ENCODE results near the gene OR56A5. TPM values are rescaled to one million over a fixed set of nuclear protein-coding genes. Genes with fewer than 3 reads are reported as not detected.

OR56A5 gene
- not detected in 2 replicates for total RNA-seq

DNA sequence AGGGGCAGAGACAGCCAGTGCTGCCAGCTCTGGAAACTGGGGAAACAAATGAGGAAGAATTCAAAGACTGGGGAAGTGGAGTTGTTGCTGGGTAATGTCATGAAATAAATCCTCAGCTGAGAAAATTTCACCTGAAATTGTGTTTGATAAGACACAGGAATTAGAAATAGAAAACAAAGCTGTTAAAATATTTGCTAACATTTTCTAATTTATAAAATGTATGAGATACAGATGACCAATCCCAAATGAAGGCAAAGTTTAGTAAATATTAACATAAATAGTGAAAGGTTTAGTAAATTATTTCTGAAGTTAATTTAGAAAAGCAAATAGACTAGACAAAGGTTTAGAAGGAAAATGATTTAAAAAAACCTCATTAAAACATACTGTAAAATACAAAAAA, at the start of gene OR56A5:
Gene OR56A5 (minus strand): TSS at position 101 of the 400 bp plus-strand sequence. CDS start 0 bp downstream, at position 101.
- H3K4me3 ChIP-seq (ENCODE audit: low read depth, low read length), result no peak within 1 kb of the TSS
- TF ChIP-seq, protein P1, sequence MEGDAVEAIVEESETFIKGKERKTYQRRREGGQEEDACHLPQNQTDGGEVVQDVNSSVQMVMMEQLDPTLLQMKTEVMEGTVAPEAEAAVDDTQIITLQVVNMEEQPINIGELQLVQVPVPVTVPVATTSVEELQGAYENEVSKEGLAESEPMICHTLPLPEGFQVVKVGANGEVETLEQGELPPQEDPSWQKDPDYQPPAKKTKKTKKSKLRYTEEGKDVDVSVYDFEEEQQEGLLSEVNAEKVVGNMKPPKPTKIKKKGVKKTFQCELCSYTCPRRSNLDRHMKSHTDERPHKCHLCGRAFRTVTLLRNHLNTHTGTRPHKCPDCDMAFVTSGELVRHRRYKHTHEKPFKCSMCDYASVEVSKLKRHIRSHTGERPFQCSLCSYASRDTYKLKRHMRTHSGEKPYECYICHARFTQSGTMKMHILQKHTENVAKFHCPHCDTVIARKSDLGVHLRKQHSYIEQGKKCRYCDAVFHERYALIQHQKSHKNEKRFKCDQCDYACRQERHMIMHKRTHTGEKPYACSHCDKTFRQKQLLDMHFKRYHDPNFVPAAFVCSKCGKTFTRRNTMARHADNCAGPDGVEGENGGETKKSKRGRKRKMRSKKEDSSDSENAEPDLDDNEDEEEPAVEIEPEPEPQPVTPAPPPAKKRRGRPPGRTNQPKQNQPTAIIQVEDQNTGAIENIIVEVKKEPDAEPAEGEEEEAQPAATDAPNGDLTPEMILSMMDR (IDR thresholded peaks at IDR 0.05; ENCODE audit: insufficient read depth, low read length, severe bottlenecking), result no peak
- H3K36me3 ChIP-seq (ENCODE audit: control insufficient read depth, insufficient read depth, low read length), result no peaks in the 10 kb centered on the region
- no peaks in the 10 kb centered on the region for H3K27me3 ChIP-seq (ENCODE audit: control insufficient read depth, insufficient read depth, low read length)
- DNase-seq (ENCODE audit: low read depth), result no peak
- FAIRE-seq, result no peak

DNA sequence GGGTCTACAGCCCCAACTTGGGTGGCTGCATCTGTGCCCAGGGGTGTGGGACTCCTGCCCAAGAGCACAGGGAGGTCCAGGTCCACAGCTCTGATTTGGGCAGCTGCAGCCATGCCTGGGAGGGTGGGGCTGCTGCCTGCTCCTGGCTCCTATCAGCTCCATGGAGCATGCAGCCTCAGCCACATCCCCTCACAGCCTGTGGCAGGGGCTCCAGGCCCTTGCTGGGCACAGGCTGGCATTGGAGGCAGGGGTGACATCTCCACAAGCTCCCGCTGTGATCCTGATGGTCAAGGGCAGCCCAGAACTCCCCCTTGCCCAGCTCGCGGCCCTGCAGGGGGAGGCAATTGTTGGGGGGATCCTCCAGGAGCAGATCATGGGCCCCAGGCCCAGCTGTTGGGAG, 44.7 kb upstream of the OR56A5 start:
- TF ChIP-seq, protein P1 (IDR thresholded peaks at IDR 0.05; ENCODE audit: insufficient read depth, low read length, severe bottlenecking), result no peak
- DNase-seq (ENCODE audit: low read depth) (no peak), FAIRE-seq (no peak)
- no peaks in the 10 kb centered on the region for H3K36me3 ChIP-seq (ENCODE audit: control insufficient read depth, insufficient read depth, low read length)
- no peaks in the 10 kb centered on the region for H3K27me3 ChIP-seq (ENCODE audit: control insufficient read depth, insufficient read depth, low read length)
- no peak overlapping the region for H3K4me3 ChIP-seq (ENCODE audit: low read depth, low read length)

DNA sequence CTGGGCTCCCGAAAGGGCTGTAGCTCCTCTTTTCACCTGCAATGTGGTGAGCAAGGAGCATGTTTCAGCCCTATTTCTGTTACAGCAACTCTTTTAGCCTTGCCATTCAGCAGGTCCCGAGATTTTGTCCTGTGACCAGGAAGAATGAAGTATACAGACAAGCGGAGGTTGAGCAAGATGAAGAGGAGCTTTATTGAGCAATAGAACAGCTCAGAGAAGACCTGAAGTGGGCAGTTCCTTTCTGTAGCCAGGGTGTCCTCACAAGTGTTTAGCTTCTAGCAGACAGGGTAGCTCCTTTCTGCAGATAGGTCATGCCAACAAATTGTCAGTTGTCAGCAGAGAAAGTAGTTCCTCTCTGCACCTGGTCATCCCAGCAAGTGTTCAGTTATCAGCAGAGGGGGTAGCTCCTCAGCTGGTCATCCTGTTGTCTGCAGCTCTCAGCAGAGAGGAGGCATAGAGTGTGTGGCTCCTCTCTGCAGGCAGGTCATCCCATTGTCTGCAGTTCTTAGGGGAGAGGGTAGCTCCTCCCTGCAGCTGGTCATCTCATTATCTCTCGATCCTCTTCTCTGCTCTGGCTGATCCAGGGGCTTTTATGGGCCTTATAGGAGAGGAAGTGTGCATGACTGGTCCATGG, 43.9 kb upstream of the OR56A5 start:
- no peaks in the 10 kb centered on the region for H3K36me3 ChIP-seq (ENCODE audit: control insufficient read depth, insufficient read depth, low read length)
- FAIRE-seq (no peak), DNase-seq (ENCODE audit: low read depth) (no peak)
- TF ChIP-seq, protein P1 (IDR thresholded peaks at IDR 0.05; ENCODE audit: insufficient read depth, low read length, severe bottlenecking), result no peak
- H3K4me3 ChIP-seq (ENCODE audit: low read depth, low read length), result no peak overlapping the region
- no peaks in the 10 kb centered on the region for H3K27me3 ChIP-seq (ENCODE audit: control insufficient read depth, insufficient read depth, low read length)

DNA sequence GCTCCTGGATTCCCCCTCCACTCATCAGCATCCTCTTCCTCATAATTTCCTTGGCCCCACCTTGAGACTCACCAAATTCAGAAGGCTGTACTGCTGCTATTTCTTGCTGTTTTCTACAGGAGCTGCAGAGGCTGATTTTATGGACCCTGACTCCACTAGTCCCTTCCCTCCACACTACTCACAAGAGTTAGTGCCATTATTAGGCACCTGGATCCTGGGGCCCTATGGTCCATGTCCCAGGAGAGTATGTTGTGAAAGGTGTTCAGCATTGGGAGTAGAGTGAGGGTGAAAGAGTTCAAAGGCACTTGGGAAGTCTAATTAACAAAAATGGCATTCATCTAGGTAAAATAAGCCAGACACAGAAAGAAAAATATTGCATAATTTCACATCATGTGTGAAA, 38.6 kb upstream of the OR56A5 start, which contains the start of gene OR56A4:
Gene OR56A4 (minus strand): TSS at position 101 of the 400 bp plus-strand sequence. CDS start 3,954 bp downstream, outside the sequence.
- Histone ChIP-seq H3K36me3 (ENCODE audit: control insufficient read depth, insufficient read depth, low read length) (no peaks in the 10 kb centered on the region), H3K4me3 (ENCODE audit: low read depth, low read length) (no peak within 1 kb of the TSS), H3K27me3 (ENCODE audit: control insufficient read depth, insufficient read depth, low read length) (no peaks in the 10 kb centered on the region)
- TF ChIP-seq, protein P1 (IDR thresholded peaks at IDR 0.05; ENCODE audit: insufficient read depth, low read length, severe bottlenecking), result no peak
- DNase-seq (ENCODE audit: low read depth) (no peak), FAIRE-seq (no peak)

DNA sequence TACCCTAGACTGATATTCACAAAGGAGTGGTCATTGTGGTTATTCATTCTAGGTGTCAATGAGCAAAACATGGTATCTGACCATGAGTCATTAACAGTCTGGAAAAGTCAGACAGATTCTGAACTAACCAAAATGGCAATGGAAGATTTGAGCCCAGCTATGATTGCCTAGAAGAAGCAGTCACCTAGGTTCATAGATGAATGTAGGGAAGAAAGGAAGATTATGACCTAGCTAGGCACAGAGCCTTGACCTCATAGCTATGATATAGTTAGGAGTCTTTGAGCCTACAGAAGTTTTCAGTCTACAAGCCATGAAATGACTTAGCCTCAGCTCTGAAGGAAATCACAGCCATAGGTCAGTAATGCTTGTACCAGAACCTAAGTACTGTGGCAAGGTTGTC, 38.1 kb upstream of the OR56A5 start:
- no peak for FAIRE-seq

More for the DNA sequence above, 38.1 kb upstream of the OR56A5 start:
- Histone ChIP-seq H3K4me3 (ENCODE audit: low read depth, low read length) (no peak overlapping the region), H3K27me3 (ENCODE audit: control insufficient read depth, insufficient read depth, low read length) (no peaks in the 10 kb centered on the region), H3K36me3 (ENCODE audit: control insufficient read depth, insufficient read depth, low read length) (no peaks in the 10 kb centered on the region)
- TF ChIP-seq, protein P1 (IDR thresholded peaks at IDR 0.05; ENCODE audit: insufficient read depth, low read length, severe bottlenecking), result no peak
- DNase-seq (ENCODE audit: low read depth), result peak; percentile 8

Data from bronchial epithelial cell (primary cell).